ENCODE data around the gene NAA20.

The NAA20 gene

GRCh38 chr20:20017001-20017843, at the start of gene NAA20:
NAA20 (plus strand) TSS chr20:20017362; CDS start chr20:20017397, 35 bp downstream.
- DNase-seq, result peak; percentile 84 to 87

- no peak for DNase-seq
Observed at GRCh38 chr20:19967445-19967844, 49.7 kb upstream of the NAA20 start.

- no peak for DNase-seq
Observed at GRCh38 chr20:19968028-19968427, 49.1 kb upstream of the NAA20 start.

- no peak for DNase-seq
Observed at GRCh38 chr20:19968466-19969073, 48.6 kb upstream of the NAA20 start.

- DNase-seq, result no peak
Observed at GRCh38 chr20:19969106-19969505, 48.1 kb upstream of the NAA20 start.

GRCh38 chr20:19969507-19970255, 47.5 kb upstream of the NAA20 start:
- DNase-seq, result no peak

- DNase-seq, result no peak
Observed at GRCh38 chr20:19970256-19970765, 46.9 kb upstream of the NAA20 start.

GRCh38 chr20:19971116-19971515, 46.0 kb upstream of the NAA20 start:
- DNase-seq, result no peak

- DNase-seq, result peak; percentile 83 to 84
Observed at GRCh38 chr20:19973961-19974629, 43.1 kb upstream of the NAA20 start.

GRCh38 chr20:19974630-19975435, 42.3 kb upstream of the NAA20 start:
- DNase-seq, result peak; percentile 80 to 82

- DNase-seq, result no peak
Observed at GRCh38 chr20:19975436-19975799, 41.7 kb upstream of the NAA20 start.

- no peak for DNase-seq
Observed at GRCh38 chr20:19975901-19976300, 41.3 kb upstream of the NAA20 start.

GRCh38 chr20:19976595-19977372, 40.4 kb upstream of the NAA20 start:
- DNase-seq, result peak in 1 of 2 donors; percentile 52

- no peak for DNase-seq
Observed at GRCh38 chr20:19977373-19977770, 39.8 kb upstream of the NAA20 start.

GRCh38 chr20:19978511-19979210, 38.5 kb upstream of the NAA20 start:
- peak; percentile 68 to 94 for DNase-seq

- no peak for DNase-seq
Observed at GRCh38 chr20:19981031-19981451, 36.1 kb upstream of the NAA20 start.

- peak; percentile 78 to 87 for DNase-seq
Observed at GRCh38 chr20:19986419-19986818, 30.7 kb upstream of the NAA20 start.

GRCh38 chr20:19987046-19987445, 30.1 kb upstream of the NAA20 start:
- DNase-seq, result no peak

- DNase-seq, result no peak
Observed at GRCh38 chr20:19990850-19991249, 26.3 kb upstream of the NAA20 start.

GRCh38 chr20:19991308-19991707, 25.9 kb upstream of the NAA20 start:
- DNase-seq, result no peak

All from inflammatory macrophage treated with lipopolysaccharide for 1 hour (primary cell).